Parathyroid adenoma (tissue), 2 donors: ENCODE measurements around the gene ENOX2.

Source experiments
- H2AFZ ChIP-seq: fragments of 300-600 bp; sonication (generic); one replicate; pipeline ENCODE4 v1.7.0; 2017; ENCODE audit warnings: antibody characterized with exemption, mild to moderate bottlenecking
- H3K27ac ChIP-seq: fragments of 300-600 bp; sonication (generic); one replicate; pipeline ENCODE4 v1.7.0; 2017
- H3K27me3 ChIP-seq: fragments of 300-600 bp; sonication (generic); one replicate; pipeline ENCODE4 v1.7.0; 2017; ENCODE audit warnings: low read length; ENCODE audit not compliant: control insufficient read depth, insufficient read depth
- H3K36me3 ChIP-seq: fragments of 300-600 bp; sonication (generic); one replicate; pipeline ENCODE4 v1.7.0; 2017; ENCODE audit warnings: low read length; ENCODE audit not compliant: control insufficient read depth, insufficient read depth
- H3K4me1 ChIP-seq: fragments of 300-600 bp; sonication (generic); one replicate; pipeline ENCODE4 v1.7.0; 2017; ENCODE audit warnings: control low read depth
- H3K4me2 ChIP-seq: fragments of 300-600 bp; sonication (generic); one replicate; pipeline ENCODE4 v1.7.0; 2017; ENCODE audit warnings: low read length
- H3K4me3 ChIP-seq: fragments of 300-600 bp; sonication (generic); one replicate; pipeline ENCODE4 v1.7.0; 2017; ENCODE audit warnings: low read depth, low read length
- H3K79me2 ChIP-seq: fragments of 300-600 bp; sonication (generic); one replicate; pipeline ENCODE4 v1.7.0; 2017; ENCODE audit warnings: control low read depth
- H3K9ac ChIP-seq: fragments of 300-600 bp; sonication (generic); one replicate; pipeline ENCODE4 v1.7.0; 2017; ENCODE audit warnings: mild to moderate bottlenecking
- H3K9me3 ChIP-seq: fragments of 300-600 bp; sonication (generic); one replicate; pipeline ENCODE4 v1.7.0; 2017; ENCODE audit warnings: low read length; ENCODE audit not compliant: control insufficient read depth
- TF ChIP-seq, protein P1 (sequence below): fragments of 300-600 bp; sonication (generic); IDR thresholded peaks from one replicate; pipeline ENCODE4 v1.7.0; 2017; ENCODE audit warnings: antibody characterized with exemption, mild to moderate bottlenecking
- donor health status: primary hyperparathyroidism.

ENOX2 gene

DNA sequence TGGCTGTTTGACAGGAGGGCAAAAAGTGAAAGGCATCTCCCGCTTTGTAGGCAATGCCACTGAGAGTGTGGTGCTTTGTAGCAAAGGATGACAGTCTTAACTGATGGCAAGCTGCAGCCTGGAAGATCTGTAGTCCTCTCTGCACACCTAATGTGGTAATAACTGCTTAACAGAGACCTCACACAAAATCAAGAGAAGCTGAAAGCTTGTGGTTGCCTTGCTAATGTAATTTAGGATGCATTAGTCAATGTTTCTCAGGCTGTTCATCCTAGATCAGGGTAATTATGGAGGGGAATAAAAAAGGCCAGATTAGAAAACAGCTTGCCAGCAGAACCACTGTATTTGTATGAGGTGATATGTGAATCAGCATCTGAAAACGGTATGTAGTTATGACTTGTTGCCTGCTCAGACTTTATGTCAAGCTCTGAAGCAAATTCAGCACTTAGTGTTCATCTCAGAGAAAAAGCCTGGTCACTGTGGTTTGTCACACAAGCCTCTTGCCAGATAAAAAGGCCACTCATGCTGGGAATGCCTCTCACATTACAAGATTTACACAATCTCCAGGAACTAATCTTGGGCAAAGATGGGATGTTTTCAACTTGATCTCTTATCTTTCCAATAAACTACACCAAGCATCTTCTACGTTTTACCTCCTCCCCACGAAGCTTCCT, 130.8 kb downstream of the ENOX2 start:
- H3K9ac ChIP-seq, result no peak overlapping the region
- no peaks in the 10 kb centered on the region for H3K9me3 ChIP-seq
- TF ChIP-seq, protein P1, sequence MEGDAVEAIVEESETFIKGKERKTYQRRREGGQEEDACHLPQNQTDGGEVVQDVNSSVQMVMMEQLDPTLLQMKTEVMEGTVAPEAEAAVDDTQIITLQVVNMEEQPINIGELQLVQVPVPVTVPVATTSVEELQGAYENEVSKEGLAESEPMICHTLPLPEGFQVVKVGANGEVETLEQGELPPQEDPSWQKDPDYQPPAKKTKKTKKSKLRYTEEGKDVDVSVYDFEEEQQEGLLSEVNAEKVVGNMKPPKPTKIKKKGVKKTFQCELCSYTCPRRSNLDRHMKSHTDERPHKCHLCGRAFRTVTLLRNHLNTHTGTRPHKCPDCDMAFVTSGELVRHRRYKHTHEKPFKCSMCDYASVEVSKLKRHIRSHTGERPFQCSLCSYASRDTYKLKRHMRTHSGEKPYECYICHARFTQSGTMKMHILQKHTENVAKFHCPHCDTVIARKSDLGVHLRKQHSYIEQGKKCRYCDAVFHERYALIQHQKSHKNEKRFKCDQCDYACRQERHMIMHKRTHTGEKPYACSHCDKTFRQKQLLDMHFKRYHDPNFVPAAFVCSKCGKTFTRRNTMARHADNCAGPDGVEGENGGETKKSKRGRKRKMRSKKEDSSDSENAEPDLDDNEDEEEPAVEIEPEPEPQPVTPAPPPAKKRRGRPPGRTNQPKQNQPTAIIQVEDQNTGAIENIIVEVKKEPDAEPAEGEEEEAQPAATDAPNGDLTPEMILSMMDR, result no peak
- no peaks in the 10 kb centered on the region for H3K79me2 ChIP-seq
- no peaks in the 10 kb centered on the region for H3K36me3 ChIP-seq
- no peak overlapping the region for H2AFZ ChIP-seq
- no peak overlapping the region for H3K4me2 ChIP-seq
- H3K27ac ChIP-seq, result no peak overlapping the region
- no peaks in the 10 kb centered on the region for H3K27me3 ChIP-seq
- no peak overlapping the region for H3K4me3 ChIP-seq
- H3K4me1 ChIP-seq, result no peaks in the 10 kb centered on the region

DNA sequence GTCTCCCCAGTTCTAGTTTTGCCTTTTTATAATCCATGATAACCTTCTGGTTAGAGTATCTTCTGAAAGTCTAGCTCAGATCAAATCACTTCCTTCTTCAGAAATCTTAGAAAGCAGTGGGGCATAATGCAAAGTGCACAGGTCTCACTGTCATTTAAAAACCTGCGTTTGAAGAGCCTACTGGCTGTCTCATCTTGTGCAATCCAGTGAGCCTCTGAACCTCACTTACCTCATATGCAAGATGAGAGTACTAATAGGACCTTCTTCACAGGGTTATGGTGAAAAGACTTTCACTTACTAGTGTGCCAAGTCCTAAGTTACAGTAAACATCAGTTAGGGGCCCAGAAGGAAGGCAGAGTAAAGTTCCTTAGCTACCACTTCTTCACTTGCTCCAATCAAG, 131.4 kb downstream of the ENOX2 start:
- H3K27me3 ChIP-seq, result no peaks in the 10 kb centered on the region
- no peak overlapping the region for H3K4me3 ChIP-seq
- H3K4me1 ChIP-seq, result no peaks in the 10 kb centered on the region
- no peaks in the 10 kb centered on the region for H3K36me3 ChIP-seq
- H3K79me2 ChIP-seq, result no peaks in the 10 kb centered on the region
- TF ChIP-seq, protein P1, result no peak
- no peak overlapping the region for H3K9ac ChIP-seq
- no peak overlapping the region for H2AFZ ChIP-seq
- no peaks in the 10 kb centered on the region for H3K9me3 ChIP-seq
- H3K27ac ChIP-seq, result no peak overlapping the region
- H3K4me2 ChIP-seq, result no peak overlapping the region

DNA sequence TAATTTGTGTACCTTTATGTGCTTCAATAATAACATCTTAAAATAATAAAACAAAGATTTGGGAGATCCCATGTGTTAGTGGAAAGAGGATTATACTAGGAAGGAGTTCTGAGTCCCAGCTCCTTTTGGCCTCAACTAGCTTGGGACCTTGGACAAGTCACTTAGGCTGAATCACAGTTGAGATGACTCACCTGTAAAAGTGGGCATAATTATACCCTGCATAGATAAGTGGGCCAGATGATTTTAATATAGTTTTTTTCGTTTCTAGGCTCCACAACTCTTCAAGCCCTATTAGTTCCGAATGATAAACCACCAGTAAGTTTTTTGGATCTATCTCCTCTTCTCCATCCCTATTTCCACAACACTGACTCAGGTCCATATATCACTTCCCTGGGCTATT, 131.8 kb downstream of the ENOX2 start:
- Histone ChIP-seq H3K4me1 (no peaks in the 10 kb centered on the region), H2AFZ (no peak overlapping the region)
- TF ChIP-seq, protein P1, result no peak

DNA sequence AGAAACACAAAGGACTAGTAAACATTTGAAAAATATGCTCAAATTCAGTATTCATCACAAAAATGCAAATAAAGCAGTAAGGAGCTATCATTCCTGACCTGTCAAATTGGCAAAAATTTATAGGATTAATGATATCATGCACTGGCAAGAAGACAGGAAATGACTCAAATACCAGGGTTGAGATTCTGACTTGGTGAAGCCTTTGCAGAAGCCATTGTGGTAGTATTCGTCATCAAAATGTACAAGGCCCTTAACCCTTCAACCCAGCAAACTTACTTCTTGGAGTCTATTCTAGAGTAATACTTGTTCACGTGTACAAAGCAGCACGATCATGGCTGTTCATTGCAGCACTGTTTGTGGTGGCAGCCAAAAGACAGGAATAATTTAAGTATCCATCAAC, 132.4 kb downstream of the ENOX2 start:
- no peak overlapping the region for H3K4me3 ChIP-seq
- H3K9ac ChIP-seq, result no peak overlapping the region
- H3K4me2 ChIP-seq, result no peak overlapping the region
- H3K36me3 ChIP-seq, result no peaks in the 10 kb centered on the region
- no peak overlapping the region for H3K27ac ChIP-seq
- H3K27me3 ChIP-seq, result no peaks in the 10 kb centered on the region
- no peaks in the 10 kb centered on the region for H3K4me1 ChIP-seq
- TF ChIP-seq, protein P1, result no peak
- no peaks in the 10 kb centered on the region for H3K9me3 ChIP-seq
- no peaks in the 10 kb centered on the region for H3K79me2 ChIP-seq
- H2AFZ ChIP-seq, result no peak overlapping the region

More for the DNA sequence above, 131.8 kb downstream of the ENOX2 start:
- Histone ChIP-seq H3K4me3 (no peak overlapping the region), H3K9ac (no peak overlapping the region), H3K27ac (no peak overlapping the region), H3K27me3 (no peaks in the 10 kb centered on the region), H3K36me3 (no peaks in the 10 kb centered on the region), H3K4me2 (no peak overlapping the region), H3K79me2 (no peaks in the 10 kb centered on the region), H3K9me3 (no peaks in the 10 kb centered on the region)

DNA sequence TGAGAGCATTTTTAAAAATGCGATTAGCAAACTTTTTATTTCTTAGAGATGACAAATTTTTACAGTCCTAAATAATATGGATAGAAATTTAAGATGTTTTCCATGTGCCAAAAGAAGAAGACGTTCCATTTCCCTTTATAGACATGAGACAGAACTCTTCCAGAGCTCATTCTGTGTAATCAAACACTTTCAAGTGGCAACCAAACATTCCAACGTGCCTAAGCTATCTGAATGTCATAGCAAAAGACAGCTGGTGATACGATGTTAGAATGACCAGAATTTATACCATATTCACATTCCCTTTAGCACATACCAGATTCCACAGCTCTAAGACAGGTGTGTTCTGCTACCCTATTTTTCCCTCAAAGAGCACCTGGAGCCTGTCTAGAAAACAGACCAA, 133.2 kb downstream of the ENOX2 start:
- Histone ChIP-seq H3K4me2 (no peak overlapping the region), H3K4me3 (no peak overlapping the region), H3K27ac (no peak overlapping the region)

More for the DNA sequence above, 133.2 kb downstream of the ENOX2 start:
- Histone ChIP-seq H3K4me1 (no peaks in the 10 kb centered on the region), H3K9me3 (no peaks in the 10 kb centered on the region), H3K36me3 (no peaks in the 10 kb centered on the region), H3K79me2 (no peaks in the 10 kb centered on the region), H2AFZ (no peak overlapping the region), H3K9ac (no peak overlapping the region), H3K27me3 (no peaks in the 10 kb centered on the region)
- TF ChIP-seq, protein P1, result no peak
